Mesenchymal stem cell (in vitro differentiated cells and primary cell): Measurements from ENCODE around the gene PCK2.

Source experiments
- DNase-seq: peaks from one replicate; pipeline ENCODE4 v3.0.0-alpha.2; 2013
- H2AFZ ChIP-seq: one replicate; pipeline ENCODE4 v1.6.1; 2013; ENCODE audit warnings: low read depth, mild to moderate bottlenecking, control low read depth, inconsistent platforms, low read length, moderate library complexity
- H2AK5ac ChIP-seq: 2 replicates; pipeline ENCODE4 v1.6.1; 2013; ENCODE audit warnings: low read length, moderate library complexity, mild to moderate bottlenecking, inconsistent platforms; ENCODE audit not compliant: severe bottlenecking
- H2BK120ac ChIP-seq: one replicate; pipeline ENCODE4 v1.6.1; 2013; ENCODE audit warnings: low read depth, mild to moderate bottlenecking, inconsistent platforms, low read length, moderate library complexity
- H2BK12ac ChIP-seq, 2 experiments: one replicate each; pipeline ENCODE4 v1.6.1; 2013; ENCODE audit warnings: inconsistent platforms in 2 of 2, low read length in 2 of 2, mild to moderate bottlenecking in 2 of 2, moderate library complexity in 2 of 2, control low read depth in 1 of 2
- H2BK15ac ChIP-seq: one replicate; pipeline ENCODE4 v1.6.1; 2013; ENCODE audit warnings: mild to moderate bottlenecking, low read depth, inconsistent platforms; ENCODE audit not compliant: poor library complexity, severe bottlenecking
- H2BK5ac ChIP-seq: 2 replicates; pipeline ENCODE4 v1.6.1; 2013; ENCODE audit warnings: low read depth, mild to moderate bottlenecking, low read length, control low read depth, inconsistent platforms; ENCODE audit not compliant: poor library complexity, severe bottlenecking
- H3K14ac ChIP-seq, 2 experiments: one replicate each; pipeline ENCODE4 v1.6.1; 2013; ENCODE audit warnings: inconsistent platforms in 2 of 2, low read length in 2 of 2, control low read depth in 1 of 2, mild to moderate bottlenecking in 1 of 2, moderate library complexity in 1 of 2
- H3K18ac ChIP-seq, 2 experiments: one replicate each; pipeline ENCODE4 v1.6.1; 2013; ENCODE audit warnings: inconsistent platforms in 2 of 2, low read length in 2 of 2, control low read depth in 1 of 2, low read depth in 1 of 2, mild to moderate bottlenecking in 1 of 2
- H3K23ac ChIP-seq, 2 experiments: one replicate each; pipeline ENCODE4 v1.6.1; 2013; ENCODE audit warnings: inconsistent platforms in 2 of 2, low read length in 2 of 2, mild to moderate bottlenecking in 2 of 2, moderate library complexity in 2 of 2, control low read depth in 1 of 2
- H3K27ac ChIP-seq: 2 replicates; pipeline ENCODE4 v1.5.1; 2013; ENCODE audit warnings: mild to moderate bottlenecking, moderate library complexity, low read length, control low read depth, inconsistent platforms; ENCODE audit not compliant: poor library complexity, severe bottlenecking
- H3K27me3 ChIP-seq, 2 experiments: 2 replicates each; pipeline versions ENCODE4 v1.6.1 to v1.7.0; 2013; ENCODE audit warnings: low read length in 2 of 2, mild to moderate bottlenecking in 2 of 2, moderate library complexity in 2 of 2, control low read depth in 1 of 2, inconsistent platforms in 1 of 2; ENCODE audit not compliant: control insufficient read depth in 1 of 2, insufficient read depth in 1 of 2
- H3K36me3 ChIP-seq, 2 experiments: 2 replicates each; pipeline versions ENCODE4 v1.6.1 to v1.7.0; 2013; ENCODE audit warnings: low read length in 2 of 2, control low read depth in 1 of 2, inconsistent platforms in 1 of 2, low read depth in 1 of 2, mild to moderate bottlenecking in 1 of 2; ENCODE audit not compliant: insufficient read depth in 2 of 2, control insufficient read depth in 1 of 2
- H3K4ac ChIP-seq, 2 experiments: one replicate each; pipeline ENCODE4 v1.6.1; 2013; ENCODE audit warnings: inconsistent platforms in 2 of 2, low read length in 2 of 2, mild to moderate bottlenecking in 2 of 2, moderate library complexity in 2 of 2, control low read depth in 1 of 2, low read depth in 1 of 2
- H3K4me1 ChIP-seq: 2 replicates; pipeline ENCODE4 v1.6.1; 2013; ENCODE audit warnings: low read depth, low read length, control low read depth; ENCODE audit not compliant: control insufficient read depth, insufficient read depth
- H3K4me2 ChIP-seq: 2 replicates; pipeline ENCODE4 v1.6.1; 2013; ENCODE audit warnings: low read length, mild to moderate bottlenecking, inconsistent platforms; ENCODE audit not compliant: poor library complexity, severe bottlenecking
- H3K4me3 ChIP-seq, 2 experiments: 2 replicates each; pipeline versions ENCODE4 v1.5.1 to v1.7.0; 2013; ENCODE audit warnings: low read length in 2 of 2, mild to moderate bottlenecking in 2 of 2, control low read depth in 1 of 2, low read depth in 1 of 2; ENCODE audit not compliant: insufficient read depth in 1 of 2
- H3K79me1 ChIP-seq: replicated peaks from 2 replicates; pipeline ENCODE4 v1.6.1; 2013; ENCODE audit warnings: mild to moderate bottlenecking, control low read depth, low read length, inconsistent platforms; ENCODE audit not compliant: poor library complexity, severe bottlenecking
- H3K9ac ChIP-seq: 2 replicates; pipeline ENCODE4 v1.7.0; 2013; ENCODE audit warnings: mild to moderate bottlenecking, low read length, moderate library complexity
- H3K9me3 ChIP-seq: 2 replicates; pipeline ENCODE4 v1.7.0; 2013; ENCODE audit warnings: mild to moderate bottlenecking, low read length; ENCODE audit not compliant: control insufficient read depth
- H4K8ac ChIP-seq: one replicate; pipeline ENCODE4 v1.6.1; 2013; ENCODE audit warnings: inconsistent platforms, mild to moderate bottlenecking, low read length, moderate library complexity
- H4K91ac ChIP-seq: one replicate; pipeline ENCODE4 v1.6.1; 2013; ENCODE audit warnings: mild to moderate bottlenecking, low read length, inconsistent platforms
- WGBS: methylation state at CpG from one replicate; pipeline ENCODE4 v1.1.7; 2013; ENCODE audit warnings: mixed read lengths; 5-methylcytosine and 5-hydroxymethylcytosine counted together

The PCK2 gene

DNA sequence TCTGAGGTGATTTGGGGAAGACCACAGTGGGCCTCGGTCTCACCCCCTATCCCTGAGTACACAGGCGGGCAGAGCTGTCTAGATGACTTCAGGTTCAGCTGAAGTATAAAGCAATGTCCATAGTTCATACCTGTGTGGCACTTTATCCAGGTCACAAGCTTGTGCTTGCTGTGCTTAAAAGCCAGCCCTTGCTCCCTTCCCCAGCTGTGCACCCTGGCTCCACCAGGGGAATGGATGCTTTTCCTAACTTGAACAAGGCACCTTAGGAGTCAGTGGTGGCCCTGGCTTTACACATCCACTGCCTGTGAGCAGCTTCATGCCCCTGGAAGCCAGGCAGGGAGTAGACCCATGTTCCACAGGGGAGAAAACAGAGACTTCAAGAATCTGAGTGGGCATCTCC, 36.8 kb upstream of the PCK2 start:
- Histone ChIP-seq H3K9me3 (no peaks in the 10 kb centered on the region), H3K27ac (no peak overlapping the region), H3K79me1 (no peaks in the 10 kb centered on the region), H2AFZ (no peak overlapping the region), H3K9ac (no peak overlapping the region), H4K91ac (no peak overlapping the region), H3K36me3 (no peaks in the 10 kb centered on the region), H4K8ac (no peak overlapping the region), H3K4me2 (no peak overlapping the region), H3K4me3 (no peak overlapping the region), H3K4me1 (peaks cover 7% of the 10 kb centered on the region), H2BK12ac (no peak overlapping the region), H3K27me3 (peaks cover 61 to 83% of the 10 kb centered on the region in 2 experiments), H2BK120ac (no peak overlapping the region), H3K4ac (no peak overlapping the region), H3K14ac (no peak overlapping the region), H3K23ac (no peak overlapping the region), H2AK5ac (no peak overlapping the region), H2BK5ac (no peak overlapping the region), H2BK15ac (no peak overlapping the region), H3K18ac (no peak overlapping the region)
- WGBS: 66% methylated on average over 2 of the region's 2 CpGs
- DNase-seq: no peak

GRCh38 chr14:24057867-24058259, 36.2 kb upstream of the PCK2 start:
- no peak for DNase-seq
- Histone ChIP-seq H3K14ac (peak overlapping the region in 1 of 2 experiments; percentile 36), H3K4me3 (no peak overlapping the region), H3K9me3 (no peaks in the 10 kb centered on the region), H4K91ac (no peak overlapping the region), H3K36me3 (no peaks in the 10 kb centered on the region), H3K79me1 (no peaks in the 10 kb centered on the region), H3K18ac (no peak overlapping the region), H2BK120ac (no peak overlapping the region), H2BK12ac (no peak overlapping the region), H3K27me3 (peaks cover 60 to 83% of the 10 kb centered on the region in 2 experiments), H3K4me1 (peaks cover 5% of the 10 kb centered on the region), H2BK5ac (no peak overlapping the region), H4K8ac (no peak overlapping the region), H2AK5ac (no peak overlapping the region), H2BK15ac (no peak overlapping the region), H3K4me2 (no peak overlapping the region), H2AFZ (no peak overlapping the region), H3K4ac (no peak overlapping the region), H3K23ac (no peak overlapping the region), H3K9ac (no peak overlapping the region), H3K27ac (no peak overlapping the region)
- 66% methylated on average over 14 of the region's 14 CpGs for WGBS

DNA sequence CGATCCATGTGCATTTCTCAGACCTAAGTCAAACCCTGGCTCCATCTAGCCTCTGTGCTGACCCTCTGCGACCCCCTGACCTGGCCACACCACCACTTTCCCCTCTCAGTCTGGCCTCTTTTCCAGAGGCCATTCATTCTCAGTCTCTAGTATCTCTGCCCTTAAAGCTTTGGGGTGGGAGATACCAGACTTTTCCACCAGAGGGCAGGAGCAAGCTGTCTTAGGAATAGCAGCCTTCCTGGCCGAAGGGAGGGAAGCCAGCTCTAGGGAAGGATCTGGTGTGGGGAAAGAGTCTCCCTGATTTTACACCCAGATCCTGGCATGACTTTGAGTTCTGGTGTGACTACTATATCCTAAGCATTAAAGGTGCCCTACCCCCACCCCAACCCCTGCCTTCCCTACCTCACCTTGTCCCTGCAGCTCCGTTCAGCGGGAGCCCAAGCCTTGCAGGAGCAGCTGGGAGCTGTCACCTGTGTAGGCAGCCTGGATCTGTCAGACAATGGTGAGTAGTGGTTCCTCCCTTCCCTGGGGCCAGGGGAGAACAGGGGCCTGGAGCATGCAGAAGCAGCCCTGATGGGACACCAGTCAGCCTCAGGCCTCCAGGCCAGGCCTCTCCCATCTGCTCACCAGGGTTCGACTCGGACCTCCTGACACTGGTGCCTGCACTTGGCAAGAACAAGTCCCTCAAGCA, 35.7 kb upstream of the PCK2 start:
- no peak overlapping the region for H2BK15ac ChIP-seq
- H3K79me1 ChIP-seq: no peaks in the 10 kb centered on the region
- H3K4me3 ChIP-seq: no peak overlapping the region
- H3K23ac ChIP-seq: no peak overlapping the region
- peaks cover 5% of the 10 kb centered on the region for H3K4me1 ChIP-seq
- no peak overlapping the region for H2AK5ac ChIP-seq
- H3K4ac ChIP-seq: no peak overlapping the region
- no peak overlapping the region for H2BK5ac ChIP-seq
- no peak overlapping the region for H3K27ac ChIP-seq
- H2BK120ac ChIP-seq: no peak overlapping the region
- no peaks in the 10 kb centered on the region for H3K9me3 ChIP-seq
- H3K18ac ChIP-seq: no peak overlapping the region
- WGBS: 64% methylated on average over 6 of the region's 7 CpGs
- peak overlapping the region in 1 of 2 experiments; percentile 36 for H3K14ac ChIP-seq
- H2BK12ac ChIP-seq: no peak overlapping the region
- DNase-seq: peak; percentile 76
- no peak overlapping the region for H4K91ac ChIP-seq
- H3K27me3 ChIP-seq: peaks cover 60 to 83% of the 10 kb centered on the region in 2 experiments
- H3K9ac ChIP-seq: no peak overlapping the region
- no peak overlapping the region for H3K4me2 ChIP-seq
- no peaks in the 10 kb centered on the region for H3K36me3 ChIP-seq
- no peak overlapping the region for H4K8ac ChIP-seq
- no peak overlapping the region for H2AFZ ChIP-seq

GRCh38 chr14:24058951-24059475, 35.1 kb upstream of the PCK2 start:
- Histone ChIP-seq H3K18ac (no peak overlapping the region), H3K4me3 (no peak overlapping the region), H4K8ac (no peak overlapping the region), H3K27ac (no peak overlapping the region), H2BK5ac (no peak overlapping the region), H3K23ac (no peak overlapping the region), H2BK15ac (no peak overlapping the region), H3K27me3 (peaks cover 54 to 79% of the 10 kb centered on the region in 2 experiments), H2BK120ac (no peak overlapping the region), H2AFZ (no peak overlapping the region), H3K4ac (no peak overlapping the region), H3K4me1 (peaks cover 5% of the 10 kb centered on the region), H3K14ac (no peak overlapping the region), H3K4me2 (no peak overlapping the region), H3K9me3 (no peaks in the 10 kb centered on the region), H4K91ac (no peak overlapping the region), H3K79me1 (no peaks in the 10 kb centered on the region), H2BK12ac (no peak overlapping the region), H2AK5ac (no peak overlapping the region), H3K36me3 (no peaks in the 10 kb centered on the region), H3K9ac (no peak overlapping the region)
- no peak for DNase-seq
- WGBS: 83% methylated on average over 10 of the region's 10 CpGs
